Stimulated activated CD4-positive, alpha-beta T cell treated with anti-CD3 and anti-CD28 coated beads, Interleukin-12 subunit alpha, Interleukin-12 subunit beta, amount 100 ng/mL, for 48 hours (primary cell): Measurements from ENCODE around the gene CTSH.
A peak's percentile ranks its signal among the peaks of the same experiment; 100 is the strongest.
"Not testable (repeated sequence)": the region's sequence is repeated elsewhere in the genome, so short reads cannot be mapped to it uniquely, and the experiment has no call there.

Experiments used
- DNase-seq, 3 donors: peaks; one replicate each; pipeline ENCODE4 v3.0.0-alpha.2; 2020; ENCODE audit warnings: low read depth in 2 of 3, low spot score in 1 of 3

Gene CTSH

DNA sequence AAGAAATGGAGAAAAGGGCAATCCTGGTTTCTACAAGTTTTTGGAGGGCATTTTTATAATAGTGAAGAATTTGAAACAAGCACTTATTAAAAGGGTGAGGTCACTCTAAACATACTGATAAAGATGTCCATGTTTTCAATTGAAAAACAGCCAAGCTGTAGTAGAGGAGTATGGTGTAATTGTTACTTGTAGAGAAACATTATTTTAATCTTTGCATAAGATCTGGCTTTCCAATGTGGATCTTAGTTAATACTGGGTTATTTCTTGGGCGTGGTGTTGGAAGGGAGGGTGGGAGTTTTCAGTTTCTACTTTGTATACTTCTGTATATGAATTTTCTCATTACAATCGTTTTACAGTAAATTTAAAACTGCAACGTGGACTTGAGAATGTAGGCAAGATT, 49.4 kb downstream of the CTSH start:
- no peak for DNase-seq

DNA sequence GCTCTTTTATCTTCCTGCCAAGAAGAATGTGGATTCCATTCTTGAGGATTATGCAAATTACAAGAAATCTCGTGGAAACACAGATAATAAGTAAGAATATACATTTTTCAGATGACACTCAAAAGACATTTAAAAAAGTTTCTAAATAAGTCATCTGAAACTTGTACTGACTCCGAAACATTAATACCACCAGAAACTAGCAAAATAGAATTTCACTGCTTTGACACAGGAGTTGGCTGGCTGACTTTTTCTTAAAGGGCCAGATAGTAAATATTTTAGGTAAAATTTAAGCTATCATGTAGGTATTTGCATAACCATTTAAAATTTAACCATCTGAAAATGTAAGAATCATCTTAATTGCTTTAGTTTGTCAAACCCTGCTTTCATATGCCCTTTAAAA, 51.3 kb downstream of the CTSH start:
- no peak for DNase-seq

GRCh38 chr15:78889000-78889399, 55.8 kb downstream of the CTSH start:
- DNase-seq, result no peak

- DNase-seq, result no peak
Observed at GRCh38 chr15:78881681-78882080, 63.2 kb downstream of the CTSH start.

DNA sequence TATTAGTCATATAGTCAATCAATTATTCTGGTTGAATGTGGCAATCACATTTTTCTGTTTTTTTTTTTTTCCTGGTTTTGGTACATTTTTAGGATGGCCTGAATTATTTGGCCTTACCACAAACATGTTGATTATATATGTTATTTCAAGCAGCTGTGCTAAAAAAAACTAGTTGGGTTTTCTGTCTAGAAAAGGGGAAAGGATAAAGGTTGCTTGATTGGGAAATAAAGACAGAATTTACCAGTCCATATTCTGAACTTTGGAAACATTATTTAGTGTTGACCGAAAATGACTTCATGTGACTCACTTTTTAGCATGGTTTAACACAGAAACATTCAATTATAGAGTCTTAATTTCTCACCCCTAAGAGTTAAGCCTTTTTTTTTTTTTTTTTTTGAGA, 64.0 kb downstream of the CTSH start:
- no peak for DNase-seq

GRCh38 chr15:78880242-78880533, 64.7 kb downstream of the CTSH start:
- no peak for DNase-seq

- no peak for DNase-seq
Observed at GRCh38 chr15:78879517-78880241, 65.2 kb downstream of the CTSH start.

- DNase-seq, result no peak
Observed at GRCh38 chr15:78878356-78878755, 66.5 kb downstream of the CTSH start.

GRCh38 chr15:78876954-78877353, 67.9 kb downstream of the CTSH start:
- DNase-seq, result not testable (repeated sequence)

- DNase-seq, result no peak
Observed at GRCh38 chr15:78875107-78875914, 69.5 kb downstream of the CTSH start.

GRCh38 chr15:78873793-78874765, 70.8 kb downstream of the CTSH start:
- no peak for DNase-seq

DNA sequence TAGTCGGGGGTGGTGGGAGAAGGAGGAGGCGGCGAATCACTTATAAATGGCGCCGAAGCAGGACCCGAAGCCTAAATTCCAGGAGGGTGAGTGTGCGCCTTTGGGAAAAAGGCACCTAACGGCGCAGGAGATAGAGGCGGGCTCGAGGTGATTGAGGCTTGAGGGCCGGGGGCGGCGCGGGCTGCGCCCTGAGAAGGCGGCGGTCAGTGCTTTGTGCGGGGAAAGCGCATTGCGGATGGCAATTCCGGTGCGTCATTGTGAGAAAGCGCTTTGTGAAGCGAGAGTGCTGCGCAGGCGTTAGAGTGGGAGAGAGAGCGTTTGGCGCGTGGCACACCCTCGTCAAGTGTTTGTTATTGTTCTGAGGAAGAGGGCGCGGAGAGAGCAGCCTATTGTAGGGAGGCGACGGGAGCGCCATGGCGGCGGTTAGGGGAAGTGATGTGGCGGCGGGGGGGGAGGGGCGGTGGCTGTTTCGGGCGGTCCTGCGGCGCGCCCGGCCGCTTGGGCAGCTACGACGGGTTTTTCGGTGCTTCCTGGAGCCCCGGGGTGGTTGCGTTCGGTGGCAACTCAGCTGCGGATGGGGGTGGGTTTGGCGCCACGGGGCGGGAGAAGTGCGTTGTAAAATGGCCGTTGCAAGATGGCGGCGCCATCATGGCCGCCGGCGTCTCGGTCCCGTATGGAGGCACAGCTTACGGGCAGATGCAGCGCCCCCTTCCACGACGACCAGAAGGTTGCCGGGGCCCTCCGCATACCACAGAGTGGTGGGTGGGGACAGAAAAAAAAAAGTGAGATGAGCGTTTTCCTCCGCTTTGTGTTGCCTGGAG, 71.7 kb downstream of the CTSH start:
- peak; percentile 82 to 90 (median 86) for DNase-seq

DNA sequence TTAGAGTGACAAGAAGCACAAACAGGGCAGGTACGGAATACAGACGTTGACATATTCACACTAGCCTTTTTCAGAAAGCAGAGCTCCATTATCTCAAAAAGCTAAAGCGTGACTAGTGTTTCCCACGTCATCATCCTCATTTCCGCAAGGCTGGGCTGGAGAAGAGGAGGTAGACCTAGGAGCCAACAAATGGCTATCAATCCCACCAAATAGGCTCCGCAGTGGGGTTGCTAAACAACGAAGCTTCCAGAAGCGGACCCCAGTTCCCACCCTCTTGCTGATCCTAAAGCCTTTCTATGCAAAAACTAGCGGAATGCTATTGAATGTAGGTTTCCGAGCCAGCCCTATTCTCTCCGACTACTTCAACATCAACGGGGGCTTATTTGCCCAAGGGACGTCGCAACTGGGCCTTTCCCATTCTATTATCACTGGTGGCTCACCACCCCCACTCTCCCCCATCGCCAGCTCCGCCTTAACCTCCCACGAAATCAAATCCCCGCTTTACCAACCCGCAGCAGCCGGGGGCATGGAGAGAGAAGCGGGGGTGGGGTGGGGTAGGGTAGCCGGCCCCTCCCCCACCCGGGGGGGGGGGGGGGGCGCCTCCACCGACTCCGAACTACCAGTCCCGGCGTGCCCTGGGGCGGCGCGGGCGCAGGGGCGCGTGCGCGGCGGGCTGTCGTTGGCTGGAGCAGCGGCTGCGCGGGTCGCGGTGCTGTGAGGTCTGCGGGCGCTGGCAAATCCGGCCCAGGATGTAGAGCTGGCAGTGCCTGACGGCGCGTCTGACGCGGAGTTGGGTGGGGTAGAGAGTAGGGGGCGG, 72.5 kb downstream of the CTSH start, which contains the start of gene MORF4L1:
Gene MORF4L1 (plus strand): TSS at position 736 of the 817 bp plus-strand sequence. CDS start 128 bp downstream, outside the sequence.
- peak; percentile 88 to 92 (median 92) for DNase-seq

GRCh38 chr15:78871483-78872127, 73.2 kb downstream of the CTSH start:
- DNase-seq, result not testable (repeated sequence)
